GM21390 (cell line): ENCODE results near the gene ADRA2A.

Experiments
- ATAC-seq: cut with Tn5 transposase; IDR thresholded peaks from one replicate; pipeline ENCODE4 v1.9.1; 2021; ENCODE audit not compliant: unreplicated experiment

The ADRA2A gene

GRCh38 chr10:111076682-111077478, at the start of gene ADRA2A:
Gene ADRA2A (plus strand): TSS chr10:111077029. CDS start chr10:111077997, 968 bp downstream.
- peak; percentile 36 for ATAC-seq

GRCh38 chr10:111030042-111030750, 46.6 kb upstream of the ADRA2A start:
- ATAC-seq, result peak; percentile 58

- no peak for ATAC-seq
Measured at GRCh38 chr10:111034598-111035310, 42.1 kb upstream of the ADRA2A start.

GRCh38 chr10:111035542-111035941, 41.3 kb upstream of the ADRA2A start:
- ATAC-seq, result no peak

GRCh38 chr10:111037858-111038257, 39.0 kb upstream of the ADRA2A start:
- ATAC-seq, result no peak

- no peak for ATAC-seq
Measured at GRCh38 chr10:111039522-111039921, 37.3 kb upstream of the ADRA2A start.

- ATAC-seq, result no peak
Measured at GRCh38 chr10:111057006-111057405, 19.8 kb upstream of the ADRA2A start.

- no peak for ATAC-seq
Measured at GRCh38 chr10:111063471-111063870, 13.4 kb upstream of the ADRA2A start.

- no peak for ATAC-seq
Measured at GRCh38 chr10:111072232-111072631, 4.6 kb upstream of the ADRA2A start.

- ATAC-seq, result no peak
Measured at GRCh38 chr10:111075577-111076185, 1.1 kb upstream of the ADRA2A start.

- peak; percentile 79 for ATAC-seq
Measured at GRCh38 chr10:111076191-111076681, 593 bp upstream of the ADRA2A start.

- ATAC-seq, result no peak
Measured at GRCh38 chr10:111077479-111077784, 603 bp downstream of the ADRA2A start.

- no peak for ATAC-seq
Measured at GRCh38 chr10:111077785-111078504, 1.1 kb downstream of the ADRA2A start.

GRCh38 chr10:111078505-111079185, 1.8 kb downstream of the ADRA2A start:
- ATAC-seq, result no peak

- no peak for ATAC-seq
Measured at GRCh38 chr10:111079241-111079760, 2.5 kb downstream of the ADRA2A start.

GRCh38 chr10:111079781-111080180, 3.0 kb downstream of the ADRA2A start:
- no peak for ATAC-seq

GRCh38 chr10:111080224-111080623, 3.4 kb downstream of the ADRA2A start:
- ATAC-seq, result no peak

GRCh38 chr10:111081595-111081994, 4.8 kb downstream of the ADRA2A start:
- no peak for ATAC-seq

GRCh38 chr10:111082102-111082975, 5.5 kb downstream of the ADRA2A start:
- no peak for ATAC-seq
